HEK293T (cell line): ENCODE results near the gene PDE4DIP.
"Not testable (repeated sequence)": the region's sequence is repeated elsewhere in the genome, so short reads cannot be mapped to it uniquely, and the experiment has no call there.

Source experiments
- CTCF ChIA-PET: fragments of 350-600 bp; formaldehyde crosslinking; extraction: SDS; loops from one replicate; lab custom pipeline; 2021; ENCODE audit warnings: antibody characterized with exemption, inconsistent platforms; lab: Yijun Ruan, JAX
- POLR2A ChIA-PET: fragments of 350-600 bp; formaldehyde crosslinking; extraction: SDS; loops from one replicate; lab custom pipeline; 2020; ENCODE audit warnings: antibody characterized with exemption, inconsistent platforms; lab: Yijun Ruan, JAX
- DNase-seq: peaks from one replicate; pipeline ENCODE4 v3.0.0; 2012; ENCODE audit warnings: mixed read lengths; ENCODE audit errors: extremely low spot score

PDE4DIP gene

GRCh38 chr1:148844220-148844619, at the start of gene PDE4DIP:
Gene PDE4DIP (plus strand): TSS chr1:148844428. CDS start chr1:148844775, 347 bp downstream.
- DNase-seq, CTCF ChIA-PET: not testable (repeated sequence)

GRCh38 chr1:148808268-148808928, 35.8 kb upstream of the PDE4DIP start:
- POLR2A ChIA-PET, CTCF ChIA-PET, DNase-seq: not testable (repeated sequence)

More at GRCh38 chr1:148844220-148844619, at the start of gene PDE4DIP:
- POLR2A ChIA-PET: not testable (repeated sequence)

GRCh38 chr1:148808929-148809283, 35.3 kb upstream of the PDE4DIP start:
- POLR2A ChIA-PET, DNase-seq, CTCF ChIA-PET: not testable (repeated sequence)

GRCh38 chr1:148822180-148822579, 22.0 kb upstream of the PDE4DIP start:
- DNase-seq, CTCF ChIA-PET, POLR2A ChIA-PET: not testable (repeated sequence)

- CTCF ChIA-PET: not testable (repeated sequence)
Measured at GRCh38 chr1:148823822-148824221, 20.4 kb upstream of the PDE4DIP start.

GRCh38 chr1:148825029-148825428, 19.2 kb upstream of the PDE4DIP start:
- CTCF ChIA-PET, DNase-seq, POLR2A ChIA-PET: not testable (repeated sequence)

More at GRCh38 chr1:148823822-148824221, 20.4 kb upstream of the PDE4DIP start:
- DNase-seq, POLR2A ChIA-PET: not testable (repeated sequence)

- POLR2A ChIA-PET, DNase-seq, CTCF ChIA-PET: not testable (repeated sequence)
Measured at GRCh38 chr1:148828531-148828930, 15.7 kb upstream of the PDE4DIP start.

GRCh38 chr1:148828962-148829361, 15.3 kb upstream of the PDE4DIP start:
- CTCF ChIA-PET, DNase-seq, POLR2A ChIA-PET: not testable (repeated sequence)

- CTCF ChIA-PET, DNase-seq, POLR2A ChIA-PET: not testable (repeated sequence)
Measured at GRCh38 chr1:148829365-148829764, 14.9 kb upstream of the PDE4DIP start.

- DNase-seq, POLR2A ChIA-PET, CTCF ChIA-PET: not testable (repeated sequence)
Measured at GRCh38 chr1:148841262-148841661, 3.0 kb upstream of the PDE4DIP start.

- CTCF ChIA-PET, POLR2A ChIA-PET, DNase-seq: not testable (repeated sequence)
Measured at GRCh38 chr1:148844651-148845050, 423 bp downstream of the PDE4DIP start.

- CTCF ChIA-PET, POLR2A ChIA-PET, DNase-seq: not testable (repeated sequence)
Measured at GRCh38 chr1:148845068-148845467, 840 bp downstream of the PDE4DIP start.

- CTCF ChIA-PET, POLR2A ChIA-PET, DNase-seq: not testable (repeated sequence)
Measured at GRCh38 chr1:148850347-148850746, 6.1 kb downstream of the PDE4DIP start.

GRCh38 chr1:148850840-148851239, 6.6 kb downstream of the PDE4DIP start:
- CTCF ChIA-PET, POLR2A ChIA-PET: not testable (repeated sequence)

GRCh38 chr1:148851684-148852083, 7.5 kb downstream of the PDE4DIP start:
- CTCF ChIA-PET, DNase-seq, POLR2A ChIA-PET: not testable (repeated sequence)

More at GRCh38 chr1:148850840-148851239, 6.6 kb downstream of the PDE4DIP start:
- not testable (repeated sequence) for DNase-seq

- CTCF ChIA-PET, POLR2A ChIA-PET, DNase-seq: not testable (repeated sequence)
Measured at GRCh38 chr1:148853363-148853762, 9.1 kb downstream of the PDE4DIP start.

GRCh38 chr1:148854063-148854462, 9.8 kb downstream of the PDE4DIP start:
- DNase-seq, CTCF ChIA-PET, POLR2A ChIA-PET: not testable (repeated sequence)

- POLR2A ChIA-PET, CTCF ChIA-PET, DNase-seq: not testable (repeated sequence)
Measured at GRCh38 chr1:148855367-148855766, 11.1 kb downstream of the PDE4DIP start.

GRCh38 chr1:148860049-148860448, 15.8 kb downstream of the PDE4DIP start:
- POLR2A ChIA-PET, CTCF ChIA-PET, DNase-seq: not testable (repeated sequence)
